Type B pancreatic cell (in vitro differentiated cells): Measurements from ENCODE around the gene CPT1C. TPM values are rescaled to one million over a fixed set of nuclear protein-coding genes. Genes with fewer than 3 reads are reported as not detected.

Source experiments
- DNase-seq: peaks from one replicate; pipeline ENCODE4 v3.0.0; 2021; ENCODE audit warnings: mixed read lengths; ENCODE audit not compliant: unreplicated experiment; ENCODE audit errors: extremely low spot score
- H3K27ac Mint-ChIP-seq: 2 replicates; pipeline ENCODE4 v1.8.0; 2021; ENCODE audit warnings: mild to moderate bottlenecking, mixed read lengths
- H3K27me3 Mint-ChIP-seq: 2 replicates; pipeline ENCODE4 v1.8.0; 2021; ENCODE audit warnings: mixed read lengths
- H3K36me3 Mint-ChIP-seq: 2 replicates; pipeline ENCODE4 v1.8.0; 2021; ENCODE audit warnings: mixed read lengths
- H3K4me1 Mint-ChIP-seq: one replicate; pipeline ENCODE4 v1.8.0; 2021; ENCODE audit warnings: mixed read lengths; ENCODE audit not compliant: unreplicated experiment
- H3K4me3 Mint-ChIP-seq: 2 replicates; pipeline ENCODE4 v1.8.0; 2021; ENCODE audit warnings: mild to moderate bottlenecking, mixed read lengths
- H3K9me3 Mint-ChIP-seq: 2 replicates; pipeline ENCODE4 v1.8.0; 2021; ENCODE audit warnings: mixed read lengths
- CTCF ChIP-seq: fragments of 200-600 bp; sonication (generic); conservative IDR thresholded peaks from 2 replicates; pipeline ENCODE4 v1.5.0; 2021; ENCODE audit warnings: antibody characterized with exemption, mild to moderate bottlenecking
- total RNA-seq: library from RNA; stranded (reverse); gene quantifications from 2 replicates; pipeline ENCODE4 v1.2.1, GENCODE V29; 2021; ENCODE audit warnings: low replicate concordance

The CPT1C gene
- total RNA-seq, 1 donor from 2014 or later: 65.0 TPM

GRCh38 chr19:49682274-49682673, 8.6 kb upstream of the CPT1C start:
- Mint-ChIP-seq H3K27ac (no peak overlapping the region), H3K9me3 (no peaks in the 10 kb centered on the region), H3K36me3 (peaks cover 8% of the 10 kb centered on the region), H3K4me1 (peaks cover 9% of the 10 kb centered on the region), H3K4me3 (no peak overlapping the region), H3K27me3 (no peaks in the 10 kb centered on the region)
- DNase-seq: no peak
- no peak for TF ChIP-seq CTCF

GRCh38 chr19:49683814-49684250, 7.1 kb upstream of the CPT1C start:
- no peak for TF ChIP-seq CTCF
- no peak overlapping the region for H3K27ac Mint-ChIP-seq
- no peak overlapping the region for H3K4me3 Mint-ChIP-seq
- no peaks in the 10 kb centered on the region for H3K27me3 Mint-ChIP-seq
- DNase-seq: no peak
- peaks cover 11% of the 10 kb centered on the region for H3K36me3 Mint-ChIP-seq
- H3K4me1 Mint-ChIP-seq: peaks cover 12% of the 10 kb centered on the region
- no peaks in the 10 kb centered on the region for H3K9me3 Mint-ChIP-seq

- Mint-ChIP-seq H3K9me3 (no peaks in the 10 kb centered on the region), H3K4me3 (no peak overlapping the region), H3K27me3 (no peaks in the 10 kb centered on the region), H3K36me3 (peaks cover 11% of the 10 kb centered on the region), H3K27ac (no peak overlapping the region), H3K4me1 (peaks cover 12% of the 10 kb centered on the region)
- peak; percentile 69 for DNase-seq
- peak; percentile 54 for TF ChIP-seq CTCF
Observed at GRCh38 chr19:49684251-49684982, 6.5 kb upstream of the CPT1C start.

- TF ChIP-seq CTCF: no peak
- H3K4me1 Mint-ChIP-seq: peaks cover 12% of the 10 kb centered on the region
- H3K9me3 Mint-ChIP-seq: no peaks in the 10 kb centered on the region
- H3K27me3 Mint-ChIP-seq: no peaks in the 10 kb centered on the region
- peaks cover 11% of the 10 kb centered on the region for H3K36me3 Mint-ChIP-seq
- H3K27ac Mint-ChIP-seq: no peak overlapping the region
- H3K4me3 Mint-ChIP-seq: no peak overlapping the region
- DNase-seq: no peak
Observed at GRCh38 chr19:49684983-49685553, 5.8 kb upstream of the CPT1C start.

- Mint-ChIP-seq H3K4me1 (peaks cover 17% of the 10 kb centered on the region), H3K36me3 (peaks cover 11% of the 10 kb centered on the region), H3K27ac (no peak overlapping the region), H3K9me3 (no peaks in the 10 kb centered on the region), H3K27me3 (peaks cover 7% of the 10 kb centered on the region), H3K4me3 (no peak overlapping the region)
- TF ChIP-seq CTCF: no peak
- DNase-seq: peak; percentile 62
Observed at GRCh38 chr19:49685845-49686332, 5.0 kb upstream of the CPT1C start.
